A549 (cell line): ENCODE data around the gene FGFR3. TPM values are rescaled to one million over a fixed set of nuclear protein-coding genes. Genes with fewer than 3 reads are reported as not detected.

ENCODE experiments used
- ATAC-seq, 2 experiments: fragments of 200-7000 bp in 1 of 2; fragments of >200 bp in 1 of 2; cut with Nextera tagmentation in 1 of 2; cut with Tn5 transposase in 1 of 2; 3 replicates each; pipeline versions ENCODE4 v1.8.0 to v1.9.1; 2018 to 2020; ENCODE audit warnings: mild to moderate bottlenecking in 1 of 2, moderate library complexity in 1 of 2
- CTCF ChIA-PET: fragments of 300-600 bp; sonication (Branson Sonifier 250); formaldehyde crosslinking; extraction: SDS; loops from one replicate; lab custom pipeline; 2021; ENCODE audit warnings: antibody characterized with exemption, inconsistent platforms; lab: Yijun Ruan, JAX
- POLR2A ChIA-PET: fragments of 350-600 bp; formaldehyde crosslinking; extraction: SDS; loops from one replicate; lab custom pipeline; 2021; ENCODE audit warnings: antibody characterized with exemption, inconsistent platforms; lab: Yijun Ruan, JAX
- DNase-seq, 2 experiments: peaks; one replicate each; pipeline versions ENCODE4 v3.0.0 to v3.0.0-alpha.2; 2011 to 2016; ENCODE audit warnings: low read depth in 1 of 2, low spot score in 1 of 2
- FAIRE-seq: peaks from 2 replicates; lab custom pipeline; 2011; peaks lifted over from hg19 to GRCh38; lab: Jason Lieb, UNC
- H3K27ac ChIP-seq, 2 experiments: fragments of >200 bp; sonication (Bioruptor Twin); formaldehyde crosslinking; 3 replicates each; pipeline ENCODE4 v1.5.1; 2016 to 2017
- H3K4me1 ChIP-seq: fragments of >200 bp; sonication (Bioruptor Twin); formaldehyde crosslinking; 3 replicates; pipeline ENCODE4 v1.6.1; 2016
- H3K4me2 ChIP-seq: fragments of >200 bp; sonication (Bioruptor Twin); formaldehyde crosslinking; 3 replicates; pipeline ENCODE4 v1.6.1; 2016
- H3K4me3 ChIP-seq: fragments of >200 bp; sonication (Bioruptor Twin); formaldehyde crosslinking; 3 replicates; pipeline ENCODE4 v1.5.1; 2016
- H3K9me3 ChIP-seq: fragments of >200 bp; sonication (Bioruptor Twin); formaldehyde crosslinking; 3 replicates; pipeline ENCODE4 v1.6.1; 2016
- BHLHE40 ChIP-seq: IDR thresholded peaks from 2 replicates; pipeline ENCODE4 v1.6.1; 2012; ENCODE audit warnings: low read depth, low read length, inconsistent platforms
- CBX8 ChIP-seq: fragments of 200-600 bp; sonication (generic); IDR thresholded peaks from 2 replicates; pipeline ENCODE4 v1.6.1; 2016
- CHD2 ChIP-seq: fragments of 150-350 bp; IDR thresholded peaks from 2 replicates; pipeline ENCODE4 v1.6.1; 2014; ENCODE audit warnings: low read length; ENCODE audit not compliant: partially characterized antibody
- EHF ChIP-seq: fragments of 250-450 bp; sonication (Bioruptor Pico); IDR thresholded peaks from 2 replicates; pipeline ENCODE4 v1.5.0; 2020; ENCODE audit warnings: mild to moderate bottlenecking
- FOXS1 ChIP-seq: fragments of 250-450 bp; sonication (Bioruptor Pico); IDR thresholded peaks from 2 replicates; pipeline ENCODE4 v1.5.0; 2020; ENCODE audit warnings: mild to moderate bottlenecking, moderate library complexity
- HDAC2 ChIP-seq: fragments of 200-600 bp; sonication (generic); IDR thresholded peaks from 2 replicates; pipeline ENCODE4 v1.6.1; 2016
- JUNB ChIP-seq: fragments of >200 bp; sonication (Bioruptor Twin); formaldehyde crosslinking; IDR thresholded peaks from 2 replicates; pipeline ENCODE4 v1.6.1; 2016
- KDM1A ChIP-seq: fragments of 200-600 bp; sonication (generic); IDR thresholded peaks from 2 replicates; pipeline ENCODE4 v1.6.1; 2016; ENCODE audit warnings: low read depth, mild to moderate bottlenecking
- MYC ChIP-seq: IDR thresholded peaks from 2 replicates; pipeline ENCODE4 v1.6.1; 2012; ENCODE audit warnings: mild to moderate bottlenecking, inconsistent platforms, low read length, improper control_type of control experiment, borderline replicate concordance
- NFE2L2 ChIP-seq: fragments of 150-350 bp; conservative IDR thresholded peaks from 2 replicates; pipeline ENCODE4 v1.6.1; 2014; ENCODE audit warnings: low read length
- NR3C1 ChIP-seq: fragments of >200 bp; sonication (Bioruptor Twin); formaldehyde crosslinking; IDR thresholded peaks from 3 replicates; pipeline ENCODE4 v1.6.1; 2017
- POLR2AphosphoS2 ChIP-seq: conservative IDR thresholded peaks from 2 replicates; pipeline ENCODE4 v1.6.1; 2012; ENCODE audit warnings: low read length, improper control_type of control experiment, inconsistent platforms
- RAD21 ChIP-seq, 2 experiments: fragments of >200 bp in 1 of 2; sonication (Bioruptor Twin) in 1 of 2; formaldehyde crosslinking in 1 of 2; IDR thresholded peaks in 1 of 2; conservative IDR thresholded peaks in 1 of 2; 2 replicates in 1 of 2; 3 replicates in 1 of 2; pipeline ENCODE4 v1.6.1; 2012 to 2018; ENCODE audit warnings: inconsistent platforms in 1 of 2
- RARB ChIP-seq: fragments of 250-450 bp; sonication (Bioruptor Pico); IDR thresholded peaks from 2 replicates; pipeline ENCODE4 v1.8.0; 2021; ENCODE audit warnings: mild to moderate bottlenecking, moderate library complexity
- RCOR1 ChIP-seq: fragments of 150-350 bp; IDR thresholded peaks from 2 replicates; pipeline ENCODE4 v1.6.1; 2014; ENCODE audit warnings: antibody characterized with exemption, low read length, low read depth
- SMC3 ChIP-seq: fragments of >200 bp; sonication (Bioruptor Twin); formaldehyde crosslinking; IDR thresholded peaks from 3 replicates; pipeline ENCODE4 v1.6.1; 2018; ENCODE audit warnings: inconsistent platforms
- SREBF2 ChIP-seq: fragments of 450-650 bp; IDR thresholded peaks from 2 replicates; pipeline ENCODE4 v1.6.1; 2014; ENCODE audit warnings: mild to moderate bottlenecking, moderate library complexity
- TP53 ChIP-seq: fragments of 250-450 bp; sonication (Bioruptor Pico); IDR thresholded peaks from 2 replicates; pipeline ENCODE4 v1.5.0; 2021; ENCODE audit warnings: mild to moderate bottlenecking, moderate library complexity
- ZC3H11A ChIP-seq: fragments of 450-650 bp; IDR thresholded peaks from 2 replicates; pipeline ENCODE4 v1.6.1; 2014; ENCODE audit warnings: antibody characterized with exemption, mild to moderate bottlenecking
- ZFP36 ChIP-seq: fragments of 450-650 bp; IDR thresholded peaks from 2 replicates; pipeline ENCODE4 v1.6.1; 2014; ENCODE audit warnings: borderline replicate concordance; ENCODE audit not compliant: partially characterized antibody
- WGBS: methylation state at CpG from one replicate; pipeline ENCODE4 v1.1.6; 2017; ENCODE audit errors: missing lambda C conversion rate; 5-methylcytosine and 5-hydroxymethylcytosine counted together
- polyA plus RNA-seq, 4 experiments: library from polyadenylated mRNA; depleted of rRNA in 3 of 4; stranded (reverse); fragments of >200 nt; fragmentation: RNase III in 1 of 4; extraction: RNeasy Plus Mini Kit Qiagen cat#74134 plus additional on column Dnase treatment in 1 of 4; gene quantifications; 2 replicates in 3 of 4; 3 replicates in 1 of 4; pipeline ENCODE4 v1.2.3, GENCODE V29; 2011 to 2017
- TF ChIP-seq, protein P1 (sequence below): fragments of >200 bp; sonication (Bioruptor Twin); formaldehyde crosslinking; IDR thresholded peaks from 2 replicates; pipeline ENCODE4 v1.6.1; 2016
- TF ChIP-seq, protein P2 (sequence below): fragments of 150-350 bp; IDR thresholded peaks from 2 replicates; pipeline ENCODE4 v1.6.1; 2014; ENCODE audit warnings: low read depth, mild to moderate bottlenecking, low read length
- TF ChIP-seq, protein P3 (sequence below): IDR thresholded peaks from 2 replicates; pipeline ENCODE4 v1.6.1; 2012; ENCODE audit warnings: low read depth, borderline replicate concordance
- TF ChIP-seq, protein P4 (sequence below): fragments of 450-650 bp; IDR thresholded peaks from 2 replicates; pipeline ENCODE4 v1.6.1; 2014; ENCODE audit warnings: antibody characterized with exemption
- TF ChIP-seq, protein P5 (sequence below): fragments of 250-450 bp; sonication (Bioruptor Pico); IDR thresholded peaks from 2 replicates; pipeline ENCODE4 v1.5.0; 2021; ENCODE audit warnings: mild to moderate bottlenecking, moderate library complexity, borderline replicate concordance
- TF ChIP-seq, protein P6 (sequence below): fragments of 200-600 bp; sonication (generic); IDR thresholded peaks from 2 replicates; pipeline ENCODE4 v1.6.1; 2016; ENCODE audit warnings: antibody characterized with exemption, mild to moderate bottlenecking, moderate library complexity

The FGFR3 gene
- polyA plus RNA-seq, 2 of the 4 experiments (the other 2 are of a cell fraction), result 1.9 to 4.8 TPM

DNA sequence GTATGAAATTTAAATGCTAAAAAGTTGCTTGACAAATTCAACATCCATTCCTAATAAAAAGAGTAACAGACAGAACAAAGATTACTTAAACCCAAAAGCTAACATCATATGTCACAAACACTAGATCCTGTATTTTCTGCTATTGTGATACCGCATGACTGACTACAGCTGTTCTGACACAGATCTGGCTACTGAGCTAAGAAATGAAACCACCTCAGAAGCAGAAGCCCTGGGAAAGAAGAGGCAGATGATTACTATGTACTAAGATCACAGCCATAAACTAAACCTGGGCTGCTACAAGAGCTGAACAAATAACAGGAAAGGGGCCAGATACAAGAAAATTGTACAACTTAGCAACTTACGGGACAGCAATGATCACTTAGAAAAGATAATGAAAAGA is 53.5 kb downstream of the FGFR3 start:
- no peaks in the 10 kb centered on the region for H3K9me3 ChIP-seq
- peaks cover 7% of the 10 kb centered on the region for H3K4me1 ChIP-seq
- H3K4me3 ChIP-seq, result no peak overlapping the region
- FAIRE-seq (no peak), DNase-seq (no peak), ATAC-seq (no peak)
- H3K4me2 ChIP-seq, result no peak overlapping the region
- 96% methylated on average over 2 of the region's 2 CpGs for WGBS
- ChIA-PET POLR2A (interaction anchor here (0.9 kb wide), 1 partner anchor 10 kb away, joined by 3 read pairs; the partner anchor contains the start of gene LETM1), CTCF (interaction anchor here (1.0 to 1.7 kb wide), 2 partner anchors 10 to 36 kb away, joined by 3 to 5 read pairs; no protein-coding TSS in a partner anchor)
- no peak overlapping the region for H3K27ac ChIP-seq
- TF ChIP-seq RARB (CRISPR knock-in tag), result no peak
- TF ChIP-seq SMC3, result no peak
- no peak for TF ChIP-seq RAD21 (conservative IDR thresholded peaks at IDR 0.05 in 1 of 2, IDR thresholded peaks at IDR 0.05 in 1 of 2)
- no peak for TF ChIP-seq TP53
- TF ChIP-seq FOXS1, result no peak
- TF ChIP-seq, protein P1, sequence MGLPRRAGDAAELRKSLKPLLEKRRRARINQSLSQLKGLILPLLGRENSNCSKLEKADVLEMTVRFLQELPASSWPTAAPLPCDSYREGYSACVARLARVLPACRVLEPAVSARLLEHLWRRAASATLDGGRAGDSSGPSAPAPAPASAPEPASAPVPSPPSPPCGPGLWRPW, result no peak

DNA sequence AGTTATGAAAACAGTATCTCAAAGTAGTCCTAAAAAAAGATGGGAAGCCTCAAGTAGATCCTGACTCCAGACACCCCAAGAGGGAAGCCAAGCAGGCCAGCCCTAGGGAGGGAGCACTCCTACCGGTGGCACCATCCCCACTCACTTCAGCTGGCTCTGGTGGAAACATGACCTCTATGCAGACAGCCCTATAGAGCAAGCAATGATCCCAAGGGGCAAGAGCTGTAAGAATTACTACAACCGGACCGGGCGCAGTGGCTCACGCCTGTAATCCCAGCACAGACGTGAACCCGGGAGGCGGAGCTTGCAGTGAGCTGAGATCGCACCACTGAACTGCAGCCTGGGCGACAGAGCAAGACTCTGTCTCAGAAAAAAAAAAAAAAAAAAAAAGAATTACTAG is 57.2 kb downstream of the FGFR3 start:
- FAIRE-seq (no peak), DNase-seq (no peak)

DNA sequence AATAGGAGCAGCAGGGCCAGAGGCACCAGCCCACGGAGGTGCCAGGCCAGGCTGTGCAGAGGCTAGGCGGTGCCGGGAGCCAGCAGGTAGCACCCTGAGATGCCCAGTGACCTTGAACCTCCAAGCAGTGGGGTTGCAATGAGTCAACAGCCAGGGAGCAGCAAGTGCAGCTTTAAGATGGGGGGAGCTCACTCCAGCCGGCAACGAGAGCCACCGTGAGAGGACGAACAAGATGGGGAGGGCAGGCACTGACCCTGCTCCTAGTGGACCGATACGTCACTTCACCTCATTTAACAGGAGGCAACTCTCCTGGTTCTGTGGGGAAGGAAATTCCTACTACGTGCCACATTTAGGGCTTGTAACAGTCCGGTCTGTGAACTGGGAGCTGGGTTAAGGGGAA is 58.1 kb downstream of the FGFR3 start:
- Histone ChIP-seq H3K4me2 (no peak overlapping the region), H3K4me3 (no peak overlapping the region), H3K4me1 (peaks cover 31% of the 10 kb centered on the region), H3K27ac (no peak overlapping the region), H3K9me3 (no peaks in the 10 kb centered on the region)
- FAIRE-seq (no peak), DNase-seq (no peak), ATAC-seq (no peak)
- ChIA-PET POLR2A (no interaction called here), CTCF (interaction anchor here (1.0 to 1.2 kb wide), 2 partner anchors 48 to 49 kb away, joined by 3 to 5 read pairs; no protein-coding TSS in a partner anchor)
- 78% methylated on average over 11 of the region's 11 CpGs for WGBS
- TF ChIP-seq, protein P2, sequence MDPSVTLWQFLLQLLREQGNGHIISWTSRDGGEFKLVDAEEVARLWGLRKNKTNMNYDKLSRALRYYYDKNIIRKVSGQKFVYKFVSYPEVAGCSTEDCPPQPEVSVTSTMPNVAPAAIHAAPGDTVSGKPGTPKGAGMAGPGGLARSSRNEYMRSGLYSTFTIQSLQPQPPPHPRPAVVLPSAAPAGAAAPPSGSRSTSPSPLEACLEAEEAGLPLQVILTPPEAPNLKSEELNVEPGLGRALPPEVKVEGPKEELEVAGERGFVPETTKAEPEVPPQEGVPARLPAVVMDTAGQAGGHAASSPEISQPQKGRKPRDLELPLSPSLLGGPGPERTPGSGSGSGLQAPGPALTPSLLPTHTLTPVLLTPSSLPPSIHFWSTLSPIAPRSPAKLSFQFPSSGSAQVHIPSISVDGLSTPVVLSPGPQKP, result no peak
- no peak for TF ChIP-seq NFE2L2
- no peak for TF ChIP-seq HDAC2
- TF ChIP-seq, protein P3, sequence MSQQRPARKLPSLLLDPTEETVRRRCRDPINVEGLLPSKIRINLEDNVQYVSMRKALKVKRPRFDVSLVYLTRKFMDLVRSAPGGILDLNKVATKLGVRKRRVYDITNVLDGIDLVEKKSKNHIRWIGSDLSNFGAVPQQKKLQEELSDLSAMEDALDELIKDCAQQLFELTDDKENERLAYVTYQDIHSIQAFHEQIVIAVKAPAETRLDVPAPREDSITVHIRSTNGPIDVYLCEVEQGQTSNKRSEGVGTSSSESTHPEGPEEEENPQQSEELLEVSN, result no peak
- no peak for TF ChIP-seq MYC
- no peak for TF ChIP-seq EHF
- TF ChIP-seq ZC3H11A, result no peak
- no peak for TF ChIP-seq NR3C1
- TF ChIP-seq, protein P4, sequence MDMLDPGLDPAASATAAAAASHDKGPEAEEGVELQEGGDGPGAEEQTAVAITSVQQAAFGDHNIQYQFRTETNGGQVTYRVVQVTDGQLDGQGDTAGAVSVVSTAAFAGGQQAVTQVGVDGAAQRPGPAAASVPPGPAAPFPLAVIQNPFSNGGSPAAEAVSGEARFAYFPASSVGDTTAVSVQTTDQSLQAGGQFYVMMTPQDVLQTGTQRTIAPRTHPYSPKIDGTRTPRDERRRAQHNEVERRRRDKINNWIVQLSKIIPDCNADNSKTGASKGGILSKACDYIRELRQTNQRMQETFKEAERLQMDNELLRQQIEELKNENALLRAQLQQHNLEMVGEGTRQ, result no peak
- TF ChIP-seq SREBF2, result no peak
- TF ChIP-seq RCOR1, result no peak

More for the DNA sequence above, 57.2 kb downstream of the FGFR3 start:
- ChIA-PET POLR2A (no interaction called here), CTCF (interaction anchor here (1.2 kb wide), 1 partner anchor 48 kb away, joined by 3 read pairs; no protein-coding TSS in a partner anchor)
- Histone ChIP-seq H3K4me2 (no peak overlapping the region), H3K4me3 (no peak overlapping the region), H3K4me1 (peaks cover 31% of the 10 kb centered on the region), H3K9me3 (no peaks in the 10 kb centered on the region), H3K27ac (no peak overlapping the region)
- ATAC-seq, result no peak; a peak in 1 of 6 replicates
- no peak for TF ChIP-seq CHD2
- TF ChIP-seq ZC3H11A, result no peak
- TF ChIP-seq JUNB, result no peak
- TF ChIP-seq POLR2AphosphoS2, result no peak
- TF ChIP-seq ZFP36, result no peak
- TF ChIP-seq KDM1A, result no peak
- no peak for TF ChIP-seq RCOR1
- TF ChIP-seq, protein P5, sequence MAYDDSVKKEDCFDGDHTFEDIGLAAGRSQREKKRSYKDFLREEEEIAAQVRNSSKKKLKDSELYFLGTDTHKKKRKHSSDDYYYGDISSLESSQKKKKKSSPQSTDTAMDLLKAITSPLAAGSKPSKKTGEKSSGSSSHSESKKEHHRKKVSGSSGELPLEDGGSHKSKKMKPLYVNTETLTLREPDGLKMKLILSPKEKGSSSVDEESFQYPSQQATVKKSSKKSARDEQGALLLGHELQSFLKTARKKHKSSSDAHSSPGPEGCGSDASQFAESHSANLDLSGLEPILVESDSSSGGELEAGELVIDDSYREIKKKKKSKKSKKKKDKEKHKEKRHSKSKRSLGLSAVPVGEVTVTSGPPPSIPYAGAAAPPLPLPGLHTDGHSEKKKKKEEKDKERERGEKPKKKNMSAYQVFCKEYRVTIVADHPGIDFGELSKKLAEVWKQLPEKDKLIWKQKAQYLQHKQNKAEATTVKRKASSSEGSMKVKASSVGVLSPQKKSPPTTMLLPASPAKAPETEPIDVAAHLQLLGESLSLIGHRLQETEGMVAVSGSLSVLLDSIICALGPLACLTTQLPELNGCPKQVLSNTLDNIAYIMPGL (CRISPR knock-in tag), result no peak
- no peak for TF ChIP-seq BHLHE40
- TF ChIP-seq FOXS1, result no peak
- TF ChIP-seq CBX8, result no peak
- TF ChIP-seq, protein P6, sequence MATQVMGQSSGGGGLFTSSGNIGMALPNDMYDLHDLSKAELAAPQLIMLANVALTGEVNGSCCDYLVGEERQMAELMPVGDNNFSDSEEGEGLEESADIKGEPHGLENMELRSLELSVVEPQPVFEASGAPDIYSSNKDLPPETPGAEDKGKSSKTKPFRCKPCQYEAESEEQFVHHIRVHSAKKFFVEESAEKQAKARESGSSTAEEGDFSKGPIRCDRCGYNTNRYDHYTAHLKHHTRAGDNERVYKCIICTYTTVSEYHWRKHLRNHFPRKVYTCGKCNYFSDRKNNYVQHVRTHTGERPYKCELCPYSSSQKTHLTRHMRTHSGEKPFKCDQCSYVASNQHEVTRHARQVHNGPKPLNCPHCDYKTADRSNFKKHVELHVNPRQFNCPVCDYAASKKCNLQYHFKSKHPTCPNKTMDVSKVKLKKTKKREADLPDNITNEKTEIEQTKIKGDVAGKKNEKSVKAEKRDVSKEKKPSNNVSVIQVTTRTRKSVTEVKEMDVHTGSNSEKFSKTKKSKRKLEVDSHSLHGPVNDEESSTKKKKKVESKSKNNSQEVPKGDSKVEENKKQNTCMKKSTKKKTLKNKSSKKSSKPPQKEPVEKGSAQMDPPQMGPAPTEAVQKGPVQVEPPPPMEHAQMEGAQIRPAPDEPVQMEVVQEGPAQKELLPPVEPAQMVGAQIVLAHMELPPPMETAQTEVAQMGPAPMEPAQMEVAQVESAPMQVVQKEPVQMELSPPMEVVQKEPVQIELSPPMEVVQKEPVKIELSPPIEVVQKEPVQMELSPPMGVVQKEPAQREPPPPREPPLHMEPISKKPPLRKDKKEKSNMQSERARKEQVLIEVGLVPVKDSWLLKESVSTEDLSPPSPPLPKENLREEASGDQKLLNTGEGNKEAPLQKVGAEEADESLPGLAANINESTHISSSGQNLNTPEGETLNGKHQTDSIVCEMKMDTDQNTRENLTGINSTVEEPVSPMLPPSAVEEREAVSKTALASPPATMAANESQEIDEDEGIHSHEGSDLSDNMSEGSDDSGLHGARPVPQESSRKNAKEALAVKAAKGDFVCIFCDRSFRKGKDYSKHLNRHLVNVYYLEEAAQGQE, result no peak
- 86% methylated on average over 1 of the region's 10 CpGs for WGBS
